Coronary artery (tissue), 2 donors: ENCODE results near the gene KRTAP25-1.

Experiments
- DNase-seq: peaks from one replicate; pipeline ENCODE4 v3.0.0-alpha.2; 2017; ENCODE audit warnings: low spot score
- H3K27ac ChIP-seq, 2 donors: fragments of 200-600 bp; sonication (generic); one replicate each; pipeline ENCODE4 v1.5.1; 2016 to 2019
- H3K4me3 ChIP-seq: fragments of 200-600 bp; sonication (generic); 2 replicates; pipeline ENCODE4 v1.5.1; 2016; ENCODE audit warnings: mild to moderate bottlenecking, moderate library complexity
- TF ChIP-seq, protein P1 (sequence below): fragments of 200-600 bp; sonication (generic); IDR thresholded peaks from one replicate; pipeline ENCODE4 v1.5.1; 2019; ENCODE audit warnings: antibody characterized with exemption

The KRTAP25-1 gene

DNA sequence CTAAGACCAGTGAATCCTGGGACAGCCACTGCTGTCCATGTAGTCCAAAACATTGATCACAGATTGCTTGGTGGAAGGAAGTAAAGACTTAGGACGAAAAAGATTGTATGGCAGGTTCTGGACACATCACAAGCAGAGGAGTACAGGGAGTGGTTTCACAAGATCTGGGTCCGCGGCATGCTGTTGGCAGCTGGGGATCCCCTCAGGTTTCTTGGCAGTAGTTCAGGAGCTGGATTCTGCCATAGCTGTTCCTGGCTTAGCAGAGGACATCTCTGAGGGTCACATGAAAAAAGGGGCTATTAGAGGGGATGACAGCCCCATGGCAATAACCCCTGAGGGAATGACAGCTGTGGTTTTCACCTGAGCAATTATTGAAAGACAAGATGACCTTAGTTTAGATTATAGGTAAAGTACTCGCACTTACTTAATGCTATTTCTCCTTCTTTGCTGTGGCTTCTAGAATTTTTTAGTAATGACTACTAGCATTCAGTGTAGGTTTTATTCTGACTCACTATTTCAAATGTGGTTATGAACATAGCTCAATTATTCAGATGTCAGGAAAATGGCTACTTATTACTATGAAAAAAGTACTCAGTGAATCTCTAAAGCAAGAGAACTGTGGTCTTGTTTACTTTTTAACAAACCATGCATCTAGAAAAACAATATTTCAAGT is 40.0 kb upstream of the KRTAP25-1 start:
- Histone ChIP-seq H3K4me3 (no peak overlapping the region), H3K27ac (no peak overlapping the region)
- TF ChIP-seq, protein P1, sequence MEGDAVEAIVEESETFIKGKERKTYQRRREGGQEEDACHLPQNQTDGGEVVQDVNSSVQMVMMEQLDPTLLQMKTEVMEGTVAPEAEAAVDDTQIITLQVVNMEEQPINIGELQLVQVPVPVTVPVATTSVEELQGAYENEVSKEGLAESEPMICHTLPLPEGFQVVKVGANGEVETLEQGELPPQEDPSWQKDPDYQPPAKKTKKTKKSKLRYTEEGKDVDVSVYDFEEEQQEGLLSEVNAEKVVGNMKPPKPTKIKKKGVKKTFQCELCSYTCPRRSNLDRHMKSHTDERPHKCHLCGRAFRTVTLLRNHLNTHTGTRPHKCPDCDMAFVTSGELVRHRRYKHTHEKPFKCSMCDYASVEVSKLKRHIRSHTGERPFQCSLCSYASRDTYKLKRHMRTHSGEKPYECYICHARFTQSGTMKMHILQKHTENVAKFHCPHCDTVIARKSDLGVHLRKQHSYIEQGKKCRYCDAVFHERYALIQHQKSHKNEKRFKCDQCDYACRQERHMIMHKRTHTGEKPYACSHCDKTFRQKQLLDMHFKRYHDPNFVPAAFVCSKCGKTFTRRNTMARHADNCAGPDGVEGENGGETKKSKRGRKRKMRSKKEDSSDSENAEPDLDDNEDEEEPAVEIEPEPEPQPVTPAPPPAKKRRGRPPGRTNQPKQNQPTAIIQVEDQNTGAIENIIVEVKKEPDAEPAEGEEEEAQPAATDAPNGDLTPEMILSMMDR = no peak
- no peak for DNase-seq

GRCh38 chr21:30326390-30326789 is 37.1 kb upstream of the KRTAP25-1 start:
- H3K27ac ChIP-seq = no peak overlapping the region
- TF ChIP-seq, protein P1 = no peak
- H3K4me3 ChIP-seq = no peak overlapping the region
- DNase-seq = no peak

- Histone ChIP-seq H3K4me3 (no peak within 1 kb of the TSS), H3K27ac (peak within 1 kb of the TSS in 1 of 2 donors; percentile 33)
- no peak for DNase-seq
- TF ChIP-seq, protein P1 = no peak
Observed at GRCh38 chr21:30320215-30320614, 30.9 kb upstream of the KRTAP25-1 start, which contains the start of gene KRTAP26-1. Gene KRTAP26-1, minus strand, starts transcription at chr21:30320315. Its CDS starts 280 bp downstream, at chr21:30320035.

DNA sequence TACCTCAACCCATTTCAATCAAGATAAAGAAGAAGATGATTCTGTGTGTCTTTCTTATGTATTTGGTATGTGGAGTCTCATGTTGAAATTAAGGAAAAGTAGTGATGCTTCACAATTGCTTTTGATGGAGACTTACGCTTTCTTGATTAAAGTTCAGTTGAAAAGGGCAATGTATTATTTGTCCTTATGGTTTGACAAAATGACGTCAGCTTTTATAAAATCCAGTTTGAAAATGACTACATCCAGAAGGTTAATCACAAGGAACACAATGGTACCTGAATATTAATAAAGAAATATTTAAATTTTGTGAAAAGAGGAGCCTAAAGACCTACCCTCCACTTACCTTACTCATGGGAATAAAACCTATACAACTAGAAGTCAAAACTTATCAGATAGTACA is 26.4 kb upstream of the KRTAP25-1 start:
- Histone ChIP-seq H3K27ac (no peak overlapping the region), H3K4me3 (no peak overlapping the region)
- TF ChIP-seq, protein P1 = no peak
- no peak for DNase-seq

DNA sequence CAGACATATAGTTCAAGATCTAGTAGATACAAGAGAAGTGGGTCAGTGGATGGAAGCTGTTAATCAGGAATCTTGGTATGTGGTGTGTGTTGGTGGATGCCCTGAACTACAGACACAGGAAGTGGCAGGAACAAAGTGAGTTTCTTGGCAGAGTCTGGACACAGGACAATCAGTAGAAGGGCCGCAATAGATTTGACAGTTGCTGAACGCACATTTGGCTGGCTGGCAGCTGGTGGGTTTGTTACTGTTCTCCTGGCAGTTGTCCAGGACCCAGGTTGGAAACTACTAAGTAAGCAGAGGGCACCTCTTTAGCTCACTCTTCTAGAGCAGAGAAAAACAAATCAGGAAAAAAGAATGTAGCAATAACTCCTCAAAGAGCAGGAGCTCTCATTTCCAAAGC is 17.6 kb upstream of the KRTAP25-1 start:
- Histone ChIP-seq H3K27ac (no peak overlapping the region), H3K4me3 (no peak overlapping the region)
- no peak for DNase-seq
- TF ChIP-seq, protein P1 = no peak

- DNase-seq = no peak
- H3K27ac ChIP-seq = no peak overlapping the region
- TF ChIP-seq, protein P1 = no peak
- no peak overlapping the region for H3K4me3 ChIP-seq
Observed at GRCh38 chr21:30305136-30305535, 15.8 kb upstream of the KRTAP25-1 start.

DNA sequence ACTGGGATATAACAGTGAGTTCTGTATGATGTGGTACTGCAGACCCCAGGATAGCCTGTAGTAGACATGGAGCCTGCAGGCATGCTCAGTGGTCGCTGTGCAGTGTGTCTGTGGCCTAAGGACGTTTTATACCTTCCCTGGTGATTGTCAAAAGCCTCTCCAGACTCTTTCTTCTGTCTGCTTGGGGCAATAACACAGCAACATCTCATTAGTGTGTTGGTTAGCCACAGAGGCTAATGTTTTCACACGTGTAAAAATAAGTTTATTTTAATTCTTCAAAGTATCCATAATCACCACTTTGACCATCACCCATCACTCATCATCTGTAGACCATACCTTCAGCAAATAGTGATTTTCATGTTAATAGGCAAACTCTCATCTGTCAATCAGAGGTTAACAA is 6.5 kb downstream of the KRTAP25-1 start, which contains the start of gene KRTAP24-1:
Gene KRTAP24-1 (minus strand): TSS at position 101 of the 400 bp plus-strand sequence. CDS start 18 bp downstream, at position 83.
- H3K4me3 ChIP-seq = no peak within 1 kb of the TSS
- no peak for DNase-seq
- TF ChIP-seq, protein P1 = no peak
- H3K27ac ChIP-seq = no peak within 1 kb of the TSS
